ENCODE data around the gene KIAA0232.

The KIAA0232 gene, protein sequence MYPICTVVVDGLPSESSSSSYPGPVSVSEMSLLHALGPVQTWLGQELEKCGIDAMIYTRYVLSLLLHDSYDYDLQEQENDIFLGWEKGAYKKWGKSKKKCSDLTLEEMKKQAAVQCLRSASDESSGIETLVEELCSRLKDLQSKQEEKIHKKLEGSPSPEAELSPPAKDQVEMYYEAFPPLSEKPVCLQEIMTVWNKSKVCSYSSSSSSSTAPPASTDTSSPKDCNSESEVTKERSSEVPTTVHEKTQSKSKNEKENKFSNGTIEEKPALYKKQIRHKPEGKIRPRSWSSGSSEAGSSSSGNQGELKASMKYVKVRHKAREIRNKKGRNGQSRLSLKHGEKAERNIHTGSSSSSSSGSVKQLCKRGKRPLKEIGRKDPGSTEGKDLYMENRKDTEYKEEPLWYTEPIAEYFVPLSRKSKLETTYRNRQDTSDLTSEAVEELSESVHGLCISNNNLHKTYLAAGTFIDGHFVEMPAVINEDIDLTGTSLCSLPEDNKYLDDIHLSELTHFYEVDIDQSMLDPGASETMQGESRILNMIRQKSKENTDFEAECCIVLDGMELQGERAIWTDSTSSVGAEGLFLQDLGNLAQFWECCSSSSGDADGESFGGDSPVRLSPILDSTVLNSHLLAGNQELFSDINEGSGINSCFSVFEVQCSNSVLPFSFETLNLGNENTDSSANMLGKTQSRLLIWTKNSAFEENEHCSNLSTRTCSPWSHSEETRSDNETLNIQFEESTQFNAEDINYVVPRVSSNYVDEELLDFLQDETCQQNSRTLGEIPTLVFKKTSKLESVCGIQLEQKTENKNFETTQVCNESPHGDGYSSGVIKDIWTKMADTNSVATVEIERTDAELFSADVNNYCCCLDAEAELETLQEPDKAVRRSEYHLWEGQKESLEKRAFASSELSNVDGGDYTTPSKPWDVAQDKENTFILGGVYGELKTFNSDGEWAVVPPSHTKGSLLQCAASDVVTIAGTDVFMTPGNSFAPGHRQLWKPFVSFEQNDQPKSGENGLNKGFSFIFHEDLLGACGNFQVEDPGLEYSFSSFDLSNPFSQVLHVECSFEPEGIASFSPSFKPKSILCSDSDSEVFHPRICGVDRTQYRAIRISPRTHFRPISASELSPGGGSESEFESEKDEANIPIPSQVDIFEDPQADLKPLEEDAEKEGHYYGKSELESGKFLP (N-terminal part only)

GRCh38 chr4:6782147-6782845, at the start of gene KIAA0232:
TSS of gene KIAA0232 (plus strand) at chr4:6782727. CDS start at chr4:6824454, 41,727 bp downstream.
- DNase-seq: peak; percentile 19 to 89

GRCh38 chr4:6733358-6734164, 49.0 kb upstream of the KIAA0232 start:
- DNase-seq: no peak

GRCh38 chr4:6734165-6734786, 48.3 kb upstream of the KIAA0232 start:
- no peak for DNase-seq

- DNase-seq: no peak
These were observed 42.6 kb upstream of the KIAA0232 start for GRCh38 chr4:6739920-6740319.

DNA sequence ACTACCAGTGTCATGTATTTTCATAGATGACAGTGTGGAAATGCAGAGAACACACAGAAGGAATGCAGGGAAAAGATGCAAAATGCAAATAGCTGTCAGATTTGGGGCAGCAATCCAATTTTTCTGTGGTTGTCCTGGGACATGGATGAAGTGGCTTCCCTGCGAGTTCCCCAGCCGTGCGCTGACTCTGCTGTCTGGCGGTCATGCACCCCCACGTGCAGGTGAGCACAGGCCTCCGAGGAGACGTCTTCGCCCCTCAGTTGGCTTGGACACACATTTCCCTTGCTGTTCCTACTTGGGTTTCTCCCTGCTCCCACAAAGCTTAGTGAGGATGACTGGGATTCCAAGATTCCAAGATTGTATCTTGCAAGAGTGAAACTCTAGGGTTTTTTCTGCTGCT, 42.2 kb upstream of the KIAA0232 start:
- no peak for DNase-seq

DNA sequence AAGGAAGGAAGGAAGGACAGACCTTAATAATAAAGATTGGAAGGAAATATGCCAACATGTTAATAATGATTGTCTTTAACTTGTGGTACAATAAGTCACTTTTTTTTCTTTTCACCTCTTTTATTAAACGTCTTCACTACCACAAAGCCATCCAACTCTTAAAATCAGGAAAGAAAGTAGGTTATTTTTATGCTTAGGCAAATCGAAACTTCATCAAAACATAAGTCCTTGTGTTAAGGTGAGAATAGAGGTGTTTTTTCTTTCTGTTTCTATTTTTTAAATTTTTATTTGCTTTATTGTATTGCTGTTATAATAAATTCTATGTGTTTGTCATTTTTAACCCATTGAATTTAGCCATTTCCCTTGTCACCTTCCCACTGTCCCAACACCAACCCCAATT, 40.0 kb upstream of the KIAA0232 start:
- DNase-seq: no peak

GRCh38 chr4:6742989-6743388, 39.5 kb upstream of the KIAA0232 start:
- no peak for DNase-seq

- peak in 1 of 2 experiments; percentile 8 for DNase-seq
These were observed 35.7 kb upstream of the KIAA0232 start for GRCh38 chr4:6746721-6747293.

DNA sequence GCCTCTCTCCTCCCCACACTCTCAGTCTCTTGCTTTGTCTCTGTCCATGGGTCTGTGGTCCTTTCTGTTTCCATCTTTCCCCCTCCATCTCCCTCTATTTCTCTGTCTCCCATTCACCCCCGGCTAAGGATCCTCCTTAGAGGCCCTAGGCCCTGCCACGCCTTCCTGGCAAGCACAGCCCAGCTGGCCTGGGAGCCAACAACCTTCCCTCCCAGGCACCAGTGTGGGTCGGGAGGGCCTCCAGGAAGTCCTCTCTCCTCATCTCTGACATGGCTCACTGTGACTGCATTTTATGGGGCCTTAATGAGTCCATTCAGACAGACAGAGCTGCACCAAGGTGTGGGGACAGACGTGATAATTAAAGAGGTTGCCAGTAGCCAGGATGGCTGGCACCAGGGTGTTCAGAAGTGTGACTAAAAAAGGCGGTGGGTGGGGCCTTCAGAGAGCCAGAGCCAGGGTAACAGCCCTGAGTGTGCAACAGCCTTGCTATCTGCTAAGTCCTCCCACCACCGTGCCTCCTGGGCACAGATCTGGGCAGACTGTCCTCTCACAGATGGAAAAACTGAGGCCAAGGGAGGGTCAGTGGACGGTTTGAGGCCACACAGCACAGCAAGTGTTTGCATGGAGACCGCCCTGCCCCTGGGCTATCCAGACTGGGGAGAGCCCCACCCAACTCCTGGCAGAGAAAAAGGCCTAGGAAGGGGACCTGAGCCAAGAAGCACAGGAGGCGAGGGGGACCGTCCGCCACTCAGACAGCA, 35.1 kb upstream of the KIAA0232 start:
- peak in 1 of 2 experiments; percentile 51 for DNase-seq

GRCh38 chr4:6748286-6748685, 34.2 kb upstream of the KIAA0232 start:
- no peak for DNase-seq

GRCh38 chr4:6749340-6750171, 33.0 kb upstream of the KIAA0232 start:
- DNase-seq: no peak

- no peak for DNase-seq
These were observed 32.0 kb upstream of the KIAA0232 start for GRCh38 chr4:6750286-6751221.

DNA sequence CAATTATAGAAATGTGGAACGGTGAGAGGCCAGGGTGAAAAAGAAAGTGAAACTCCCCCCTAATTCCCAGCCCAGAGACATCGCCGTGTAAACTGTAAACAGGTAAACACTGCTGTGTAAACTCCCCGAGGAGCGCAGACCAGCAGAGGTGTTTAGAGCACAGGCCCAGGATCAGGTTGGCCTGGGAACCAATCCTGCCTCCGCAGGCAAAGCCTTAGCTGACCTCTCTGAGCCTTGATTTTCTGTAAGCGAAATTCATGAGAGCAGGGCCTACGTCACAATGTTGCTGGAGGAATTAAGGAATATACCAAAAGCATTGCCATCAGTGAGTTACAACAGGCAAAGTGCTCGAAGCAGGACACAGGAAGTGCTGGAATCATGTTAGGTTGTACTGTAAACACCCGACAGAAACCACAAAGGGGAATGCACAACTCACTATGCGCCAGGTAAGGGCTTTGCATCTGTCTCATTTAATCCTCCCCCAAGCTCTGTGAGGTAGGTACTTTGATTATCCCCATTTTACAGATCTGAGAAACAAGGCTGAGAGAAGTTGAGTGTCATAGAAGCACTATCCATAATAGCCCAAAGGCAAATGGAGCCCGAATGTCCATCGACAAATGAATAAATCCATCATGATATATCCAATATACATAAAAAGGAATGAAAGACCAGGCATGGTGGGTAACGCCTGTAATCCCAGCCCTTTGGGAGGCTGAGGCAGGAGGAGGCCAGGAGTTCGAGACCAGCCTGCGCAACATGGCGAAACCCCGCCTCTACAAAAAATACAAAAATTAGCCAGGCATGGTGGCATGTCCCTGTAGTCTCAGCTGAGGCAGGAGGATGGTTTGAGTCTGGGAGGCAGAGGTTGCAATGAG, 30.7 kb upstream of the KIAA0232 start:
- no peak for DNase-seq

DNA sequence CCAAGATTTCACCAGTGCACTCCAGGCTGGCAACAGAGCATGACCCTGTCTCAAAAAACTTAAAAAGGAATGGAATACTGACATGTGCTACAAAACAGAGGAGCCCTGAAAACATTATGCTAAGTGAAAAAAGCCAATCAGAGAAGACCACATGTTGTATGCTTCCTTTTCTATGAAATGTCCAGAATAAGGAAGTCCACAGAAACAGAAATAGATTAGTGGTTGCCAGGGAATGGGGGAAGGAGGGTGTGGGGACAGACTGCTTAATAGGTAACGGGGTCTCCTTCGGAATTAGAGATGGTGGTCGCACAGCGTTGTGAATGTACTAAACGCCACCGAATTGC, 30.1 kb upstream of the KIAA0232 start:
- DNase-seq: no peak

DNA sequence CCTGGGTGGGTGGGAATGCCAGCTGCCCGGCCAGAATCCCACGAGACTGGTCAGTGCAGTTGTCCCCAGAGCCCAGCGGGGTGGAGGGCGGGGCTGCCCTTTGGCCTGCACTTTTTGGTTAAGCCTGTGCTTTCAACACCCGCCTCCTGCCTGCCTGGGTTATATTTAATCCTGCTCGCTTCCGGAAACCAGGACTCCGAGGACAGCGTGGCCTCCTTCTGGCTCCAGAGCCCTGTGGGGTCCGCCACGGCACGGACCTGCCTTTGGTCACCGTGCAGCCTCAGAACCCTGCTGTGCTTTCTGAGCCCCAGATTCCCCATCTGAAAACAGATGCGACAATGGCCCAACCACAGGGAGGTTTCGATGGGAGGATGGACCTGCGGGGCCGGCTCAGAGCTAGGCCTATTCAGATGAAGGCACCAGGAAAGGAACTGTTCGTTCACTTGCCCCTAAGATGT, 29.4 kb upstream of the KIAA0232 start:
- no peak for DNase-seq

- DNase-seq: no peak
These were observed 28.6 kb upstream of the KIAA0232 start for GRCh38 chr4:6753891-6754290.

Measured in NCI-H446 (cell line).